GM12873 (cell line): ENCODE data around the gene ZNF334.

Source experiments
- CTCF ChIP-seq: IDR thresholded peaks from 2 replicates; pipeline ENCODE4 v1.5.1; 2012; ENCODE audit warnings: low read depth, mild to moderate bottlenecking, moderate library complexity, low read length, control low read depth; ENCODE audit not compliant: insufficient read depth; ENCODE audit errors: missing control alignments

Gene ZNF334

DNA sequence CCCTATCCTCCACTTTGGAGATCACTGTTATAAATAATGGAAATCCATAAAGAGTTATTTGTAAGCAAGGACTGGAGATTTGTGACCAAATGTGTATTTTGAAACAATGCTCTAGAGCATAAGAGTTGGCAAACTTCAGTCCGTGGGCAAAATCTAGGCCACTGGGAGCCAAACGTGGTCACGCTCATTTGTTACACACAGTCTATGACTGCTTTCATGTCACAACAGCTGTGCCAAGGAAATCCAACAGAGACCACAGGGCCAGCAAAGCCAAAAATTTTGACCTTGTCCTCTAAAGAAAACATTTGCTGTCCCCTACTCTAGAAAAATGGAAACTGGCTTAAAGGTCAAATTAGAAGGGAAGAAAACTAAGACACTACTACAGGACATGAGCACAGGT is 7.9 kb downstream of the ZNF334 start:
- TF ChIP-seq CTCF: no peak

GRCh38 chr20:46501961-46502360 is 11.4 kb downstream of the ZNF334 start:
- no peak for TF ChIP-seq CTCF

DNA sequence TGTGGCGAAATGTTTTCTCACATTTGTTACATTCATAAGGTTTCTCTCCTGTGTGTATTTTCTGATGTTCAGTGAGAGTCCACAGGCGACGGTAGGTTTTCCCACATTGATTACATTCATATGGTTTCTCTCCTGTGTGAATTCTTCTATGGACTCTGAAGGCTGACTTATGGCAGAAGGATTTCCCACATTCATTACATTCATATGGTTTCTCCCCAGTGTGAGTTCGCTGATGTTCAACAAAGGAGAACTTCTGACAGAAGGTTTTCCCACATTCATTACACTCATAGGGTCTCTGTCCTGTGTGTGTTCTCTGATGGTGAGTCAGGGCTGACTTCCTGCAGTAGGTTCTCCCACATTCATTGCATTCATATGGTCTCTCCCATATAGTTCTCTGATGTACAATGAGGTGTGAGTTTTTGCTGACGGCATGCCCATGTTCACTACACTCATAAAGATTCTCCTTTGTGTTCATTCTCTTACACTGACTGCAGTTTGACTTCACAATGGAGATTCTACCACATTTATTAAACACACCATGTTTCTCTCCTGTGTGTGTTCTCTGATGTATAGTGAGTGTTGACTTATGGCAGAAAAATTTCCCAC is 11.9 kb downstream of the ZNF334 start:
- no peak for TF ChIP-seq CTCF

DNA sequence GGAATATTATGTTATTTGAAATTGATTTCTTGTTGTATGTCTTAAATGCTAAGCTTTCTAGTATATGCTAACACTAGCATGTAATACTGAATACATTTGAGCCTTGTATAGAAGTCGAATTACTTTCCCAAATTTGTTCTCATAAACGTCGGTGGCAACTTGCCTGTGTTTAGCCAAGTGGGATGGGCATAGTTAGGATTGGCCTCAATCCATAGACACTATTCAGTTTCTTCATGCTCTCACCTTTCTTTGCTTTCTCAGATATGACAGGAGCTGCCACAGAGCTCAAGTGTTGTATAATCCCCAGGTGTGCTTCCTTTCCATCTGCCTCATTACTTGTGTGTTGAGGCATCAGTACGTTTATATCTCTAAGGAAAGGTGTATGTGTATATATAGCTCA is 19.3 kb downstream of the ZNF334 start:
- TF ChIP-seq CTCF: no peak

DNA sequence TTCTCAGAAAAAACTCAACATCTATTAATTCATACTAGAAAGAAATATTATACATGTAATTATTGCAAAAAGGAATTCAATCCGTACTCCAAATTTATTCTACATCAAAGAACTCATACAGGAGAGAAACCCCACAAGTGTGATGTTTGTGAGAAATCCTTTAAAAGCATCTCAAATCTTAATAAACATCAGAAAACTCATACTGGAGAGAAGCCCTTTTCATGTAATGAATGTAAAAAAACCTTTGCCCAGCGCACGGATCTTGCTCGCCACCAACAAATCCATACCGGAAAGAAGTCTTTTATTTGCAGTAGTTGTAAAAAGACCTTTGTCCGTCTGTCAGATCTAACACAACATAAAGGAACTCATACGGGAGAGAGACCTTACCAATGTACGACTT is 22.0 kb downstream of the ZNF334 start:
- no peak for TF ChIP-seq CTCF

DNA sequence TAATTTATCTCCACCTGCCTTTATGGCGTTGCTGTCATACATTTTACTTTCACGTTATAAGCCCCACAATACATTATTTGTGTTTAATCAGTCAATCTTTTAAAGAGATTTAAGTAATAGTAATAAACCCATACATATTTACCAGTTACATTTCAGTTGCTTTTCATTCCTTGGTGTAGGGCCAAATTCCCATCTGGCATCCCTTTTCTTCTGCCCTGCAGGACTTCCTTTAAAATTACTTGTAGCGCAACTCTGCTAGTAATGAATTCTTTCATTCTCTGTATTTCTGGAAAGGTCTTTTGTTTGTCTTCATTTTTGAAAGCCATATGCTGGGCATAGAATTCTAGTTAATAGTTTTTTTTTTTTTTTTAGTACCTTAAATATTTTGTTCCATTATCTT is 24.9 kb downstream of the ZNF334 start:
- no peak for TF ChIP-seq CTCF

DNA sequence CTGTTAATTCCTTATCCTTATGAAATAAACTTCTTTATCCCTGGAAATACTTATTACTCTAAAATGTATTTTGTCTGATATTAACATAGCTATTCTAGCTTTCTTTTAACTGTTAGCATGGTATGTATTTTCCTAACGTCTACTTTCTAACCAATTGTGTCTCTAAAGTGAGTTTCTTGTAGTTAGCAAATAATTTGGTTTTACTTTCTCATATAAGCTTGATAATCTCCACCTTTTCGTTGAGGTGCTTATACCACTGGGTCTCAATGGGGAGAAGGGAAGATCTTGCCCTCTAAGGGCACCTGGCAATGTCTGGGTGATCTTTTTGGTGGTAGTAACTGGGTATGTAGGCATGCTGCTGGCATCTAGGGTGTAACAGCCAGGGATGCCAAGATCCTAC is 25.7 kb downstream of the ZNF334 start:
- no peak for TF ChIP-seq CTCF
